ENCODE results near the gene U2AF1L4.

Gene U2AF1L4

DNA sequence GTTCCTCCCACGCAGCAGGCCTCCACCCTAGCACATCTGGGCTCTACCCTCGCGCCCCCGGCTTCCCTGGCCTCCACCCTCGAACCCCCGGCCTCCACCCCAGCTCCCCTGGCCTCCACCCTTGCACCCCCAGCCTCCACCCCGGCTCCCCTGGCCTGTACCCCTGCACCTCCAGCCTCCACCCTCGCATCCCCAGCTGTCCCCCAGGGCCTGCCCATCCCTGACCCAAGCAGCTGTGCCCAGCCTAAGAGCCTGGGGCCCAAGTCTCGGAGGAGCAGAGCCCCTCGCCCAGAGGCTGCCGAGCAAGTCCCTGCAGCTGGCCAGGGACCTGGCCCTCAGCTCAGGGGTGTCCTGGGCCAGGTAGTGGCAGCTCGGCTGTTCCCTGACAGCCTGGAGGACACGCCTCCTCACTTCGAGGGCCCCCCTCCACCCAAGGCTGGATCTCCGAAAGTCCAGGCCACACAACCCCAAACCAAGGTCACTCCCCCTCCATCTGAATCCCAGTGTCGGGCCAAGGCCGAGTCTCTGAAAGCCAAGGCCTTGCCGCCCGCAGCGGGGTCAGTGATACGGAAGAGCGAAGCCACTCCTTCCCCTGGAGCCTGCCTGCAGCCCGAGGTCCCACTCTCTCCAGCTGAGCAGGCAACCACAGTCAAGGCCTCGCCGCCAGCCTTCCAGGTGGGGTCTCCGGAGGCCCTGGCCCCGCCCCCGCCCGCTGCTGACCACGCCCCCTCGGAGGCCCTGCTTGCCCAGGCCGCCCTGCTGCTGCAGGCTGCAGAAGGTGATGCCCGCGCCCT is 22.3 kb upstream of the U2AF1L4 start:
- no peak for DNase-seq (ENCODE audit: low read depth, low spot score)
- in situ Hi-C loops (cut with HindIII; ENCODE audit: low sequenced_read_pairs) = no loop called here
- TF ChIP-seq, protein P1, sequence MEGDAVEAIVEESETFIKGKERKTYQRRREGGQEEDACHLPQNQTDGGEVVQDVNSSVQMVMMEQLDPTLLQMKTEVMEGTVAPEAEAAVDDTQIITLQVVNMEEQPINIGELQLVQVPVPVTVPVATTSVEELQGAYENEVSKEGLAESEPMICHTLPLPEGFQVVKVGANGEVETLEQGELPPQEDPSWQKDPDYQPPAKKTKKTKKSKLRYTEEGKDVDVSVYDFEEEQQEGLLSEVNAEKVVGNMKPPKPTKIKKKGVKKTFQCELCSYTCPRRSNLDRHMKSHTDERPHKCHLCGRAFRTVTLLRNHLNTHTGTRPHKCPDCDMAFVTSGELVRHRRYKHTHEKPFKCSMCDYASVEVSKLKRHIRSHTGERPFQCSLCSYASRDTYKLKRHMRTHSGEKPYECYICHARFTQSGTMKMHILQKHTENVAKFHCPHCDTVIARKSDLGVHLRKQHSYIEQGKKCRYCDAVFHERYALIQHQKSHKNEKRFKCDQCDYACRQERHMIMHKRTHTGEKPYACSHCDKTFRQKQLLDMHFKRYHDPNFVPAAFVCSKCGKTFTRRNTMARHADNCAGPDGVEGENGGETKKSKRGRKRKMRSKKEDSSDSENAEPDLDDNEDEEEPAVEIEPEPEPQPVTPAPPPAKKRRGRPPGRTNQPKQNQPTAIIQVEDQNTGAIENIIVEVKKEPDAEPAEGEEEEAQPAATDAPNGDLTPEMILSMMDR (IDR thresholded peaks at IDR 0.05; ENCODE audit: low read depth, low read length) = no peak
- H3K4me3 ChIP-seq (ENCODE audit: low read depth, low read length) = no peak overlapping the region

GRCh38 chr19:35766571-35767104 is 21.4 kb upstream of the U2AF1L4 start:
- TF ChIP-seq, protein P1 (IDR thresholded peaks at IDR 0.05; ENCODE audit: low read depth, low read length) = no peak
- no peak for DNase-seq (ENCODE audit: low read depth, low spot score)
- in situ Hi-C loops (cut with HindIII; ENCODE audit: low sequenced_read_pairs) = no loop called here
- H3K4me3 ChIP-seq (ENCODE audit: low read depth, low read length) = no peak overlapping the region

DNA sequence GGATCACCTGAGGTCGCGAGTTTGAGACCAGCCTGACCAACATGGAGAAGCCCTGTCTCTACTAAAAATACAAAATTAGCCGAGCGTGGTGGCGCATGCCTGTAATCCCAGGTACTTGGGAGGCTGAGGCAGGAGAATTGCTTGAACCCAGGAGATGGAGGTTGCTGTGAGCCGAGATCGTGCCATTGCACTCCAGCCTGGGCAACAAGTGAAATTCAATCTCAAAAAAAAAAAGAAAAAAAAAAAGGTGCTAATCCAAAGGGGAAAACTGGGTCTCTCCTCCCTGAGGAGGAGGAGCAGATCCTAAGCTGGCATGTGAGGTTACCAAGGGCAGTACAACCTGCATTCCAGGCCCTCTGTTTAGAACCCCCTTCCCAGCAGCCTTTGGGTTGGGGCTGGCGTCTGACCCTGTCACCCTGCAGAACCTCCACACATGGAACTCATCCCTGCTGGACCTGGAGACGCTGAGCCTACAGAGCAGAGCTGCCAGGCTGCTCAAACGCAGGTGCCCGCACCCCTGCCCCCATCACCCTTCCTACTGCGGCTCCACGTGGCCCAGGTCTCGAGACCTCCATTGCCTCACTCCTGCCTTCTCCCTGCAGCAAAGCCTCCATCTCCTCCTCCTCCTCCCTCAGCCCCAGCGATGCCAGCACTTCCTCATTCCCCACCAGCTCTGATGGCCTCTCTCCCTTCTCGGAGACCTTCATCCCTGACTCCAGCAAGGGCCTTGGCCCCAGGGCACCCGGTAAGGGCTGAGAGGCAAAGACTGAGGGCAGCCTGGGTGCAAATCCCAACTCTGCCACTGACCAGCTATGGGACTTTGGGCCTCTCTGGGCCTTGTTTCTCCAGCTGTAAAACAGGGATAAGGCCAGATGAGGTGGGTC is 19.5 kb upstream of the U2AF1L4 start:
- H3K4me3 ChIP-seq (ENCODE audit: low read depth, low read length) = no peak overlapping the region
- in situ Hi-C loops (cut with HindIII; ENCODE audit: low sequenced_read_pairs) = no loop called here
- TF ChIP-seq, protein P1 (IDR thresholded peaks at IDR 0.05; ENCODE audit: low read depth, low read length) = no peak
- DNase-seq (ENCODE audit: low read depth, low spot score) = no peak

DNA sequence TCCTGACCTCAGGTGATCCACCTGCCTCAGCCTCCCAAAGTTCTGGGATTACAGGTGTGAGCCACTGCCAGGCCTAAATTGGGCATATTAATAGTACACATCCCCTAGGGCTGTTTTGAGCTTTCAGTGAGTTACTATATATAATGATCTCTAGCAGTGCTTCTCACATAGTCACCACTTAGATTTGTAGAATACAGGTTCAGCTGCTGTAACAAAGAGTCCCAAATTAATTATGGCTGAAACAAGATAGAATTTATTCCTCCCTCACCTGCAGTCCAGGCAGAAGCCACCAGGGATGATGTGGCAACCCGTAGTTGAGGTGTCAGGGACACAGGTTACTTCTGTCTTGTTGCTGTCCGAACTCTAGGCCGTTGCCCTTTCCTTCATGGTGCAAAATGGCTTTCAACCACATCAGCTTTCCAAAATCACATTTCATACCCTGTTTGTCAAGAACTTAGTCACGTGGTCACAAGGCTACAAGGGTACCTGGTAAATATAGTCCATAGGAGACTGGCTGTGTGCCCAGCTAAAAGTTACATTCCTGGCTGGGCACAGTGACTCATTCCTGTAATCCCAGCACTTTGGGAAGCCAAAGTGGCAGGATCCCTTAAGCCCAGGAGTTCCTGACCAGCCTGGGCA is 15.6 kb upstream of the U2AF1L4 start:
- TF ChIP-seq, protein P1 (IDR thresholded peaks at IDR 0.05; ENCODE audit: low read depth, low read length) = no peak
- no peak for DNase-seq (ENCODE audit: low read depth, low spot score)
- in situ Hi-C loops (cut with HindIII; ENCODE audit: low sequenced_read_pairs) = no loop called here
- H3K4me3 ChIP-seq (ENCODE audit: low read depth, low read length) = no peak overlapping the region

GRCh38 chr19:35759697-35760096 is 14.5 kb upstream of the U2AF1L4 start:
- in situ Hi-C loops (cut with HindIII; ENCODE audit: low sequenced_read_pairs) = no loop called here
- TF ChIP-seq, protein P1 (IDR thresholded peaks at IDR 0.05; ENCODE audit: low read depth, low read length) = no peak
- no peak overlapping the region for H3K4me3 ChIP-seq (ENCODE audit: low read depth, low read length)
- no peak for DNase-seq (ENCODE audit: low read depth, low spot score)
